ENCODE data around the gene DCAF8.

GRCh38 chr1:160166166-160166868 lies 96.0 kb downstream of the DCAF8 start:
- TF ChIP-seq EP300 (IDR thresholded peaks at IDR 0.05) = no peak
- TF ChIP-seq, protein P1, sequence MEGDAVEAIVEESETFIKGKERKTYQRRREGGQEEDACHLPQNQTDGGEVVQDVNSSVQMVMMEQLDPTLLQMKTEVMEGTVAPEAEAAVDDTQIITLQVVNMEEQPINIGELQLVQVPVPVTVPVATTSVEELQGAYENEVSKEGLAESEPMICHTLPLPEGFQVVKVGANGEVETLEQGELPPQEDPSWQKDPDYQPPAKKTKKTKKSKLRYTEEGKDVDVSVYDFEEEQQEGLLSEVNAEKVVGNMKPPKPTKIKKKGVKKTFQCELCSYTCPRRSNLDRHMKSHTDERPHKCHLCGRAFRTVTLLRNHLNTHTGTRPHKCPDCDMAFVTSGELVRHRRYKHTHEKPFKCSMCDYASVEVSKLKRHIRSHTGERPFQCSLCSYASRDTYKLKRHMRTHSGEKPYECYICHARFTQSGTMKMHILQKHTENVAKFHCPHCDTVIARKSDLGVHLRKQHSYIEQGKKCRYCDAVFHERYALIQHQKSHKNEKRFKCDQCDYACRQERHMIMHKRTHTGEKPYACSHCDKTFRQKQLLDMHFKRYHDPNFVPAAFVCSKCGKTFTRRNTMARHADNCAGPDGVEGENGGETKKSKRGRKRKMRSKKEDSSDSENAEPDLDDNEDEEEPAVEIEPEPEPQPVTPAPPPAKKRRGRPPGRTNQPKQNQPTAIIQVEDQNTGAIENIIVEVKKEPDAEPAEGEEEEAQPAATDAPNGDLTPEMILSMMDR (IDR thresholded peaks at IDR 0.05) = no peak
- no peak for TF ChIP-seq POLR2A (IDR thresholded peaks at IDR 0.05)
- TF ChIP-seq POLR2AphosphoS5 (IDR thresholded peaks at IDR 0.05) = no peak
